Hematopoietic multipotent progenitor cell treated with erythropoietin and hydrocortisone succinate and interleukin-3 and kit ligand, for 15 days (in vitro differentiated cells): Measurements from ENCODE around the gene RNU2-1.
A peak's percentile ranks its signal among the peaks of the same experiment; 100 is the strongest.
"Not testable (repeated sequence)": the region's sequence is repeated elsewhere in the genome, so short reads cannot be mapped to it uniquely, and the experiment has no call there.

Source experiments
- DNase-seq: peaks from one replicate; pipeline ENCODE4 v3.0.0-alpha.2; 2015; ENCODE audit warnings: low spot score

RNU2-1 gene

DNA sequence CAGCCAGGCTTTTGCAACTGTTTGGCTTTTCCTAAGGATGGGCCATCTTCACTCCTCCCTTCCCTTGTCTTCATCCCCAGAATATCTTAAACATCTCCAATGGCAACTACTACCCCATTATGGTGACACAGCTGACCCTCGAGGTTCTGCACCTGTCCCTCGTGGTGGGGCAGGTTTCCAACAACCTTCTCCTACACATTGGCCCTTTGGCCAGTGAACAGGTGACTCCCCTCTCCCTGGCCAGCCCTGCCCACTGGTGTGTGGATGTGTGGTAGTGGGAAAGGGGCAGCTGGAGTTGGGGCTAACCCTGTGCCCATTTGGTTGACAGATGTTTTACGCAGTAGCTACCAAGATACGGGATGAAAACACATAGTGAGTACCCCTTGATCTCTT lies 17.4 kb downstream of the RNU2-1 start:
- no peak for DNase-seq

- DNase-seq: no peak
These were observed 18.4 kb downstream of the RNU2-1 start for GRCh38 chr17:43215341-43215740.

- DNase-seq: no peak
These were observed 20.2 kb downstream of the RNU2-1 start for GRCh38 chr17:43213545-43213944.

- DNase-seq: no peak
These were observed 20.9 kb downstream of the RNU2-1 start for GRCh38 chr17:43212641-43213490.

- peak; percentile 72 for DNase-seq
These were observed 22.0 kb downstream of the RNU2-1 start, which contains the start of gene TMEM106A for GRCh38 chr17:43211480-43212402. TMEM106A (plus strand) TSS chr17:43211875; CDS start chr17:43213042, 1,167 bp downstream.

DNA sequence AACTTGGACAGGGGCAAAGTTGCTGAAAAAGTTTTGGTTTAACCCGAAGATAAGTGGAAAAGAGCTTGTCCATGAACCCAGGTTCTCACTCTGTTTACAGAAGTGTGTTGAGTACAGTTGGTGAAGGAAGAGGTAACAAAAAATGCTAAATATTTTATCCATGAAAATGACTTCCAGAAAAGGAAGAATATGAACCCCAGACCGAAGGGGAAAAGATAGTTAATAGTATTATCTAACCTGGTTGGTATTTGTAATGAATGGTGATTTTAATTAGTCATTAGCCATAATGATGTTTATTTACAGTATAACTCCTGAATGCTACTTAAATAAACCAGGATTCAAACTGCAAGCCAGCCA lies 22.7 kb downstream of the RNU2-1 start:
- no peak for DNase-seq

DNA sequence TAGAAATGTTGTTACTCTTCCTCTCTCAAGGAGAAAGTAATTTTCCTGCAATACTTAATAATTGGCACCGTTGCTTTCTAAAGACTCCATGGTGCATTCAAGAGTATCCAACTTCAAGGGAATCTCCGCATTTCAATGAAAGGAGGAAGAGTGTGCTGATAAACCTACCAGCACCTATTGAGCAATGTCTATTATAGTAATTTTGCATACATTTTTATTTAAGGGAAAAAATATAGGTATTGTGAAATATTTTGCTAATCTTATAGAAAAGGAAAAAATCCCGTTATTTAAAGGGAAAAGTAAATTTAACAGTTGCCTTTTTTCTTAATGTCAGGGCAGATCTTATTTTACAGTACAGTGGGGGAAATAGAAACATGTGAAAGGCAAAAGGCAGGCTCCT lies 23.2 kb downstream of the RNU2-1 start:
- no peak for DNase-seq

DNA sequence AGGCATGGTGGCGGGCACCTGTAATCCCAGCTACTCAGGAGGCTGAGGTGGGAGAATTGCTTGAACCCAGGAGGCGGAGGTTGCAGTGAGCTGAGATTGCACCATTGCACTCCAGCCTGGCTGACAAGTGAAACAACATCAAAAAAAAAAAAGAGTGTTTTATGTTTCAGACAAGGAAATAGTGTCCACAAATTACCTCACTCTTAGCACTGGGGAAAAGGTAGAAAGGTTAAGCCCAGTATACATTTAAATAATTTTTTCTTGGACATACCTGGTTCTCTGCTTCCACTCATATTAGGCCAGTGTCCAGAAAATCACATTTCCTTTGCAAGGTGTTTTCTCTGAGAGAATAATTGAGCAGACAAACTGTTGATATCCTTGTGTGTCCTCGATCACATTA lies 30.8 kb downstream of the RNU2-1 start:
- not testable (repeated sequence) for DNase-seq

GRCh38 chr17:43200127-43200526 lies 33.6 kb downstream of the RNU2-1 start:
- no peak for DNase-seq

GRCh38 chr17:43199633-43200032 lies 34.1 kb downstream of the RNU2-1 start:
- no peak for DNase-seq

- DNase-seq: no peak
These were observed 40.5 kb downstream of the RNU2-1 start for GRCh38 chr17:43193251-43193650.

DNA sequence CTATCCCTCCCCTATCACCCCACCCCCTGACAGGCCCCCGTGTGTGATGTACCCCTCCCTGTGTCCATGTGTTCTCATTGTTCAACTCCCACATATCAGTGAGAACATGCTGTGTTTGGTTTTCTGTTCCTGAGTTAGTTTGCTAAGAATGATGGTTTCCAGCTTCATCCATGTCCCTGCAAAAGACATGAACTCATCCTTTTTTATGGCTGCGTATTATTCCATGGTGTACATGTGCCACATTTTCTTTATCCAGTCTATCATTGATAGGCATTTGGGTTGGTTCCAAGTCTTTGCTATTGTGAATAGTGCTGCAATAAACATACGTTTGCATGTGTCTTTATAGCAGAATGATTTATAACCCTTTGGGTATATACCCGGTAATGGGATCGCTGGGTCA lies 47.1 kb downstream of the RNU2-1 start:
- not testable (repeated sequence) for DNase-seq

DNA sequence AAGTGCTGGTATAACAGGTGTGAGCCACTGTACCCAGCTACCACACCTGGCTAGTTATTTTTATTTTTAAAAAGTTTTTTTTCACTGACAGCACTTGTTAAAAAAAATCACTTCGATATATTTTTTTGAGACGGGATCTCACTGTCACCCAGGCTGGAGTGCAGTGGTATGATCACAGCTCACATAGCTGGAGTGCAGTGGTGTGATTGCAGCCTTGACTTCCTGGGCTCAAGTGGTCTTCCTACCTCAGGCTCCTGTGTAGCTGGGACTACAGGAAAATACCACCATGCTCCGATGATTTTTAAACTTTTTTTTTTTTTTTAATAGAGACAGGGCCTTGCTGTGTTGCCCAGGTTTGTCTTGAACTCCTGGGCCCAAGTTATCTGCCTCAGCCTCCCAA lies 49.9 kb downstream of the RNU2-1 start:
- no peak for DNase-seq
